IMR-90 (cell line): Measurements from ENCODE around the gene SEC11C. TPM values are rescaled to one million over a fixed set of nuclear protein-coding genes. Genes with fewer than 3 reads are reported as not detected.

Experiments used
- ATAC-seq: fragments of 200-7000 bp; cut with Tn5 transposase; 2 replicates; pipeline ENCODE4 v1.9.1; 2020; ENCODE audit warnings: low read depth, mild to moderate bottlenecking, moderate library complexity
- BruUV-seq: library from RNA; stranded (reverse); fragments of 400-500 nt; replicated peaks from 2 replicates; lab custom pipeline; 2021; lab: Mats Ljungman, UMichigan
- CTCF ChIA-PET: fragments of 300-600 bp; formaldehyde crosslinking; extraction: SDS; loops from one replicate; lab custom pipeline; 2021; ENCODE audit warnings: antibody characterized with exemption; lab: Yijun Ruan, JAX
- POLR2A ChIA-PET: fragments of 300-600 bp; sonication (Branson Sonifier 250); formaldehyde crosslinking; loops from one replicate; lab custom pipeline; 2022; ENCODE audit warnings: antibody characterized with exemption; ENCODE audit not compliant: unreplicated experiment; lab: Charles Lee
- DNase-seq: peaks from one replicate; pipeline ENCODE4 v3.0.0; 2013
- H2AFZ ChIP-seq: replicated peaks from 2 replicates; pipeline ENCODE3; 2013; ENCODE audit warnings: low read length, mild to moderate bottlenecking; ENCODE audit not compliant: poor library complexity
- H2AK5ac ChIP-seq: 2 replicates; pipeline ENCODE4 v1.6.1; 2013; ENCODE audit warnings: low read depth, low read length, inconsistent platforms
- H2AK9ac ChIP-seq: replicated peaks from 2 replicates; pipeline ENCODE3; 2013; ENCODE audit warnings: mild to moderate bottlenecking, low read depth, low read length, moderate library complexity; ENCODE audit not compliant: poor library complexity
- H2BK120ac ChIP-seq: 2 replicates; pipeline ENCODE4 v1.6.1; 2013; ENCODE audit warnings: low read depth, low read length, inconsistent platforms
- H2BK15ac ChIP-seq: 3 replicates; pipeline ENCODE4 v1.6.1; 2013; ENCODE audit warnings: low read depth, low read length, inconsistent platforms
- H2BK20ac ChIP-seq: 2 replicates; pipeline ENCODE4 v1.6.1; 2013; ENCODE audit warnings: low read depth, mild to moderate bottlenecking, inconsistent platforms, low read length, moderate library complexity
- H2BK5ac ChIP-seq: 2 replicates; pipeline ENCODE4 v1.6.1; 2013; ENCODE audit warnings: mild to moderate bottlenecking, low read depth, low read length, inconsistent platforms; ENCODE audit not compliant: poor library complexity, severe bottlenecking
- H3K14ac ChIP-seq: replicated peaks from 2 replicates; pipeline ENCODE4 v1.6.1; 2013; ENCODE audit warnings: low read depth, low read length, inconsistent platforms
- H3K18ac ChIP-seq: 2 replicates; pipeline ENCODE4 v1.6.1; 2013; ENCODE audit warnings: low read depth, low read length, control low read depth
- H3K23ac ChIP-seq: 2 replicates; pipeline ENCODE4 v1.6.1; 2013; ENCODE audit warnings: low read depth, low read length, inconsistent platforms
- H3K27ac ChIP-seq: 2 replicates; pipeline ENCODE4 v1.5.1; 2013; ENCODE audit warnings: mild to moderate bottlenecking, control low read depth, low read length; ENCODE audit not compliant: insufficient read depth
- H3K27me3 ChIP-seq: 2 replicates; pipeline ENCODE4 v1.6.1; 2013; ENCODE audit warnings: low read length; ENCODE audit not compliant: control insufficient read depth, insufficient read depth
- H3K36me3 ChIP-seq: 2 replicates; pipeline ENCODE4 v1.6.1; 2013; ENCODE audit warnings: low read length, mixed read lengths; ENCODE audit not compliant: control insufficient read depth, insufficient read depth
- H3K4ac ChIP-seq: 2 replicates; pipeline ENCODE4 v1.6.1; 2013; ENCODE audit warnings: low read depth, low read length, inconsistent platforms
- H3K4me1 ChIP-seq: 2 replicates; pipeline ENCODE4 v1.6.1; 2013; ENCODE audit warnings: low read length, mixed read lengths; ENCODE audit not compliant: control insufficient read depth, insufficient read depth
- H3K4me2 ChIP-seq: 2 replicates; pipeline ENCODE4 v1.6.1; 2013; ENCODE audit warnings: low read depth, mild to moderate bottlenecking, control low read depth, low read length, moderate library complexity
- H3K4me3 ChIP-seq: 2 replicates; pipeline ENCODE4 v1.5.1; 2013; ENCODE audit warnings: low read depth, mild to moderate bottlenecking, control low read depth, low read length, moderate library complexity; ENCODE audit not compliant: insufficient read depth
- H3K56ac ChIP-seq: 2 replicates; pipeline ENCODE4 v1.6.1; 2013; ENCODE audit warnings: low read length, inconsistent platforms; ENCODE audit not compliant: insufficient read depth; ENCODE audit errors: extremely low read depth
- H3K79me1 ChIP-seq, 2 experiments: 2 replicates each; pipeline ENCODE4 v1.6.1; 2013; ENCODE audit warnings: low read length in 2 of 2, inconsistent platforms in 1 of 2, low read depth in 1 of 2
- H3K9ac ChIP-seq: 2 replicates; pipeline ENCODE4 v1.6.1; 2013; ENCODE audit warnings: low read depth, low read length, control low read depth
- H3K9me1 ChIP-seq: 2 replicates; pipeline ENCODE4 v1.6.1; 2013; ENCODE audit warnings: low read length, inconsistent platforms; ENCODE audit not compliant: insufficient read depth
- H3K9me3 ChIP-seq: 2 replicates; pipeline ENCODE4 v1.6.1; 2013; ENCODE audit warnings: low read length; ENCODE audit not compliant: control insufficient read depth, insufficient read depth
- H4K20me1 ChIP-seq: 2 replicates; pipeline ENCODE4 v1.6.1; 2013; ENCODE audit warnings: low read length, inconsistent platforms; ENCODE audit not compliant: insufficient read depth
- H4K5ac ChIP-seq: 2 replicates; pipeline ENCODE4 v1.6.1; 2013; ENCODE audit warnings: mild to moderate bottlenecking, low read depth, low read length, control low read depth
- H4K8ac ChIP-seq, 2 experiments: 2 replicates each; pipeline ENCODE4 v1.6.1; 2013; ENCODE audit warnings: low read depth in 2 of 2, low read length in 2 of 2, control low read depth in 1 of 2, inconsistent platforms in 1 of 2
- H4K91ac ChIP-seq: 2 replicates; pipeline ENCODE4 v1.6.1; 2013; ENCODE audit warnings: low read depth, low read length, inconsistent platforms; ENCODE audit not compliant: insufficient read depth
- FOS ChIP-seq: fragments of 150-350 bp; IDR thresholded peaks from 2 replicates; pipeline ENCODE4 v1.6.1; 2016; ENCODE audit warnings: low read depth, low read length
- MXI1 ChIP-seq: IDR thresholded peaks from 2 replicates; pipeline ENCODE4 v1.6.1; 2012; ENCODE audit warnings: low read depth, mild to moderate bottlenecking, low read length, moderate library complexity, borderline replicate concordance
- RFX5 ChIP-seq: IDR thresholded peaks from 2 replicates; pipeline ENCODE4 v1.8.0; 2012; ENCODE audit warnings: low read depth, mild to moderate bottlenecking, low read length, moderate library complexity
- WGBS, 2 experiments: methylation state at CpG; one replicate each; pipeline versions ENCODE4 v1.1.5 to v1.1.7; 2013; ENCODE audit warnings: missing lambda C conversion rate in 2 of 2; ENCODE audit not compliant: insufficient read length in 1 of 2; ENCODE audit errors: extremely low coverage in 2 of 2; 5-methylcytosine and 5-hydroxymethylcytosine counted together
- dilution Hi-C: fragments of 300-500 bp; cut with HindIII; formaldehyde crosslinking; loops from one replicate; pipeline ENCODE4 v1.14.3; 2018; ENCODE audit warnings: low sequenced_read_pairs; ENCODE audit not compliant: unreplicated experiment
- in situ Hi-C: fragments of 300-500 bp; cut with MboI; formaldehyde crosslinking; loops from 3 replicates; pipeline ENCODE4 v1.14.3; 2019; ENCODE audit warnings: low sequenced_read_pairs, inconsistent platforms, mixed read lengths
- intact Hi-C: fragments of 100-400 bp; cut with micrococcal nuclease; formaldehyde crosslinking; loops from 2 replicates; pipeline ENCODE4 v1.10.0; 2022
- polyA plus RNA-seq, 3 experiments: library from polyadenylated mRNA; depleted of rRNA; stranded (reverse); fragments of >200 nt; gene quantifications; 2 replicates each; pipeline ENCODE4 v1.2.3, GENCODE V29; 2012; ENCODE audit warnings: low replicate concordance in 1 of 3
- total RNA-seq: library from RNA; depleted of rRNA; stranded (reverse); fragments of >200 nt; gene quantifications from 2 replicates; pipeline ENCODE4 v1.2.3, GENCODE V29; 2012

SEC11C gene
- total and polyA plus RNA-seq, 2 of the 4 experiments (the other 2 are of a cell fraction): 10.6 to 11.9 TPM

DNA sequence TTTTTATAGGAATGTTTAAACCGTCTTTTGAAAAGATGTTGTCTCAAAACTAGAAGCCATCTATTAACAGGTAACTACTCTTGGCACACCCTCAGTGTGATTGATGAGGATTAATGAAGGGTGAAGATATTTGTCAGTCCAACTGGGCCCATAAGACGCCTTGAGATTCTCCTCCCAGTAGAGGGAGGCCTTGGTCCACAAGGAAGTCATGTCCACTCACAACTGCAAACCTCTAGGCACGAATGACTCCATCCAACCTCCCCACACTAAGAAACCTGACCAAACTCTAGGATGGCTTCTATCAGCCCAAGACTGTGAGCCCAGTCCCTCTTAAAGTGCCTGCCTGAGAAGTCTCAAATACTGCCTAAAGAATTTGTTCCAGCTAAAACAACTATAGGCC lies 61.1 kb downstream of the SEC11C start:
- Histone ChIP-seq H3K79me1 (no peaks in the 10 kb centered on the region), H3K9me1 (no peaks in the 10 kb centered on the region), H2AK5ac (no peak overlapping the region), H3K4me1 (no peaks in the 10 kb centered on the region), H2BK5ac (no peak overlapping the region), H3K9me3 (no peaks in the 10 kb centered on the region), H3K56ac (no peak overlapping the region), H3K4me2 (no peak overlapping the region), H4K20me1 (no peaks in the 10 kb centered on the region), H2AFZ (no peak overlapping the region), H2BK20ac (no peak overlapping the region), H3K36me3 (no peaks in the 10 kb centered on the region), H3K9ac (no peak overlapping the region), H4K91ac (no peak overlapping the region), H3K18ac (no peak overlapping the region), H2AK9ac (no peak overlapping the region), H3K27me3 (peaks cover 38% of the 10 kb centered on the region), H3K4me3 (no peak overlapping the region), H4K5ac (no peak overlapping the region), H3K23ac (no peak overlapping the region; the same call in 1 of the 2 replicates), H3K14ac (no peak overlapping the region), H2BK120ac (no peak overlapping the region), H3K4ac (no peak overlapping the region), H2BK15ac (no peak overlapping the region), H3K27ac (no peak overlapping the region), H4K8ac (no peak overlapping the region)
- ChIA-PET POLR2A (no interaction called here), CTCF (interaction anchor here (1.2 kb wide), 1 partner anchor 67 kb away, joined by 3 read pairs; no protein-coding TSS in a partner anchor)
- WGBS, 2 experiments: no CpG with 5 or more reads among the region's 3 CpGs
- DNase-seq: no peak
- no peak for TF ChIP-seq FOS
- no peak for TF ChIP-seq RFX5
- no peak for TF ChIP-seq MXI1
- in situ Hi-C loops: no loop called here
- no peak for ATAC-seq
- intact Hi-C loops: no loop called here
- BruUV-seq: no TSS peak
- dilution Hi-C loops: no loop called here
